GM21367 (cell line): ENCODE data around the gene SLC26A5.
"Not testable (repeated sequence)": the region's sequence is repeated elsewhere in the genome, so short reads cannot be mapped to it uniquely, and the experiment has no call there.

Experiments
- ATAC-seq: cut with Tn5 transposase; IDR thresholded peaks from one replicate; pipeline ENCODE4 v1.9.1; 2021; ENCODE audit not compliant: unreplicated experiment

Gene SLC26A5

GRCh38 chr7:103405789-103406613 is 40.0 kb downstream of the SLC26A5 start:
- not testable (repeated sequence) for ATAC-seq

GRCh38 chr7:103399687-103400086 is 46.3 kb downstream of the SLC26A5 start:
- ATAC-seq = not testable (repeated sequence)

GRCh38 chr7:103398483-103399127 is 47.4 kb downstream of the SLC26A5 start:
- no peak for ATAC-seq

- no peak for ATAC-seq
These were observed 49.5 kb downstream of the SLC26A5 start for GRCh38 chr7:103396471-103396870.

GRCh38 chr7:103395071-103395470 is 50.9 kb downstream of the SLC26A5 start:
- ATAC-seq = no peak

- ATAC-seq = no peak
These were observed 51.4 kb downstream of the SLC26A5 start for GRCh38 chr7:103394566-103394965.

GRCh38 chr7:103391976-103392375 is 54.0 kb downstream of the SLC26A5 start:
- no peak for ATAC-seq

- no peak for ATAC-seq
These were observed 54.9 kb downstream of the SLC26A5 start for GRCh38 chr7:103391150-103391549.

- ATAC-seq = no peak
These were observed 56.7 kb downstream of the SLC26A5 start for GRCh38 chr7:103389263-103389662.

GRCh38 chr7:103388469-103389140 is 57.4 kb downstream of the SLC26A5 start:
- no peak for ATAC-seq

GRCh38 chr7:103387242-103387641 is 58.8 kb downstream of the SLC26A5 start:
- no peak for ATAC-seq

- ATAC-seq = no peak
These were observed 64.0 kb downstream of the SLC26A5 start for GRCh38 chr7:103382032-103382402.

GRCh38 chr7:103381280-103382031 is 64.6 kb downstream of the SLC26A5 start:
- ATAC-seq = no peak

GRCh38 chr7:103380395-103381191 is 65.4 kb downstream of the SLC26A5 start:
- no peak for ATAC-seq

- ATAC-seq = no peak
These were observed 66.6 kb downstream of the SLC26A5 start for GRCh38 chr7:103379270-103379975.

GRCh38 chr7:103373866-103374643 is 72.0 kb downstream of the SLC26A5 start:
- ATAC-seq = no peak

- ATAC-seq = no peak
These were observed 76.6 kb downstream of the SLC26A5 start for GRCh38 chr7:103369432-103369831.

- ATAC-seq = no peak
These were observed 96.2 kb downstream of the SLC26A5 start for GRCh38 chr7:103349805-103350204.

- no peak for ATAC-seq
These were observed 97.0 kb downstream of the SLC26A5 start for GRCh38 chr7:103348959-103349358.
